Liver (tissue), 3 donors: ENCODE measurements around the gene LILRA6.

Experiments used
- CTCF ChIP-seq: fragments of 150-350 bp; IDR thresholded peaks from 2 replicates; pipeline ENCODE4 v1.5.1; 2017; ENCODE audit warnings: improper control_type of control experiment, low read depth, low read length; ENCODE audit not compliant: missing input control
- RAD21 ChIP-seq, 2 donors: IDR thresholded peaks; 2 replicates each; pipeline ENCODE4 v1.6.1; 2016; ENCODE audit warnings: antibody characterized with exemption in 2 of 2, mild to moderate bottlenecking in 2 of 2
- REST ChIP-seq: IDR thresholded peaks from 2 replicates; pipeline ENCODE4 v1.6.1; 2016; ENCODE audit warnings: antibody characterized with exemption, mild to moderate bottlenecking
- RXRA ChIP-seq, 2 donors: IDR thresholded peaks; 2 replicates each; pipeline ENCODE4 v1.6.1; 2017 to 2018; ENCODE audit warnings: antibody characterized with exemption in 2 of 2, mild to moderate bottlenecking in 1 of 2
- YY1 ChIP-seq: IDR thresholded peaks from 2 replicates; pipeline ENCODE4 v1.6.1; 2016; ENCODE audit warnings: antibody characterized with exemption, mild to moderate bottlenecking
- donor health status: healthy.
- donor health status: healthy.

- no peak for TF ChIP-seq CTCF
- no peak for TF ChIP-seq RAD21 (IDR thresholded peaks at IDR 0.05)
- no peak for TF ChIP-seq RXRA (IDR thresholded peaks at IDR 0.05)
- no peak for TF ChIP-seq REST
- no peak for TF ChIP-seq YY1
These were observed 37.7 kb downstream of the LILRA6 start for GRCh38 chr19:54204767-54205468.
